ENCODE data around the gene GIGYF1. TPM values are rescaled to one million over a fixed set of nuclear protein-coding genes. Genes with fewer than 3 reads are reported as not detected.

GIGYF1 gene
- total and polyA plus RNA-seq, 2 of the 13 experiments (the other 11 are each of a cell fraction or from before 2014, with no cell fraction given) = 7.6 to 16.1 TPM

GRCh38 chr7:100641463-100641859 is 52.6 kb downstream of the GIGYF1 start, which contains the start of gene TFR2 (continued):
- no peak for TF ChIP-seq ZBTB14 (CRISPR knock-in tag; IDR thresholded peaks at IDR 0.05)
- no peak for TF ChIP-seq ZNF142 (CRISPR knock-in tag; IDR thresholded peaks at IDR 0.05)
- no peak for TF ChIP-seq HDAC6 (IDR thresholded peaks at IDR 0.05; ENCODE audit: low read depth, low read length)
- TF ChIP-seq DPF2 (CRISPR knock-in tag; IDR thresholded peaks at IDR 0.05; ENCODE audit: borderline replicate concordance, low read depth) = peak; percentile 78
- no peak for TF ChIP-seq FOXM1 (CRISPR knock-in tag; IDR thresholded peaks at IDR 0.05)
- no peak; the same call in 1 of the 2 replicates for TF ChIP-seq GFI1 (CRISPR knock-in tag; IDR thresholded peaks at IDR 0.05; ENCODE audit: borderline replicate concordance)
- TF ChIP-seq ZNF34 (CRISPR knock-in tag; IDR thresholded peaks at IDR 0.05; ENCODE audit: borderline replicate concordance) = no peak
- TF ChIP-seq MTERF4 (CRISPR knock-in tag; IDR thresholded peaks at IDR 0.05) = no peak
- no peak for TF ChIP-seq TSC22D2 (CRISPR knock-in tag; IDR thresholded peaks at IDR 0.05; ENCODE audit: borderline replicate concordance)
- TF ChIP-seq GATAD1 (CRISPR knock-in tag; IDR thresholded peaks at IDR 0.05) = peak; percentile 39; the same call in 1 of the 2 replicates
- TF ChIP-seq FOXO4 (CRISPR knock-in tag; conservative IDR thresholded peaks at IDR 0.05) = no peak
- TF ChIP-seq ZNF343 (CRISPR knock-in tag; IDR thresholded peaks at IDR 0.05) = no peak
- TF ChIP-seq ATF4 (CRISPR knock-in tag; IDR thresholded peaks at IDR 0.05) = no peak
- no peak for TF ChIP-seq TGIF2 (CRISPR knock-in tag; IDR thresholded peaks at IDR 0.05)
- no peak for TF ChIP-seq RAD51 (IDR thresholded peaks at IDR 0.05; ENCODE audit: borderline replicate concordance)
- no peak; the same call in 1 of the 2 replicates for TF ChIP-seq ZNF629 (CRISPR knock-in tag; conservative IDR thresholded peaks at IDR 0.05)
- peak in 1 of 2 experiments; percentile 79; a peak in 2 of 4 replicates for TF ChIP-seq EP300 (IDR thresholded peaks at IDR 0.05; ENCODE audit: low read depth in 2 of 2, low read length in 2 of 2)
- TF ChIP-seq EP300 (CRISPR knock-in tag; IDR thresholded peaks at IDR 0.05; ENCODE audit: borderline replicate concordance) = peak; percentile 68; the same call in 1 of the 2 replicates
- TF ChIP-seq IKZF4 (CRISPR knock-in tag; IDR thresholded peaks at IDR 0.05; ENCODE audit: borderline replicate concordance, low read depth, not compliant biosample characterization) = no peak
- TF ChIP-seq ZNF746 (CRISPR knock-in tag; IDR thresholded peaks at IDR 0.05) = peak; percentile 90

Data from HepG2 (cell line).